GM10248 (cell line): ENCODE measurements around the gene SLC39A13.

Experiments used
- CTCF ChIA-PET: fragments of 300-600 bp; sonication (Branson Sonifier 250); formaldehyde crosslinking; extraction: SDS; loops from one replicate; lab custom pipeline; 2021; ENCODE audit warnings: antibody characterized with exemption; lab: Yijun Ruan, JAX
- POLR2A ChIA-PET: fragments of 350-650 bp; sonication (Branson Sonifier 250); formaldehyde crosslinking; extraction: SDS; loops from one replicate; lab custom pipeline; 2020; ENCODE audit warnings: antibody characterized with exemption; lab: Yijun Ruan, JAX
- DNase-seq: peaks from one replicate; pipeline ENCODE4 v3.0.0; 2012; ENCODE audit errors: extremely low spot score
- TF ChIP-seq, protein P1 (sequence below): IDR thresholded peaks from 2 replicates; pipeline ENCODE4 v1.5.1; 2012; ENCODE audit warnings: mild to moderate bottlenecking, low read depth; ENCODE audit errors: extremely low read depth, missing control alignments, control extremely low read depth

SLC39A13 gene

DNA sequence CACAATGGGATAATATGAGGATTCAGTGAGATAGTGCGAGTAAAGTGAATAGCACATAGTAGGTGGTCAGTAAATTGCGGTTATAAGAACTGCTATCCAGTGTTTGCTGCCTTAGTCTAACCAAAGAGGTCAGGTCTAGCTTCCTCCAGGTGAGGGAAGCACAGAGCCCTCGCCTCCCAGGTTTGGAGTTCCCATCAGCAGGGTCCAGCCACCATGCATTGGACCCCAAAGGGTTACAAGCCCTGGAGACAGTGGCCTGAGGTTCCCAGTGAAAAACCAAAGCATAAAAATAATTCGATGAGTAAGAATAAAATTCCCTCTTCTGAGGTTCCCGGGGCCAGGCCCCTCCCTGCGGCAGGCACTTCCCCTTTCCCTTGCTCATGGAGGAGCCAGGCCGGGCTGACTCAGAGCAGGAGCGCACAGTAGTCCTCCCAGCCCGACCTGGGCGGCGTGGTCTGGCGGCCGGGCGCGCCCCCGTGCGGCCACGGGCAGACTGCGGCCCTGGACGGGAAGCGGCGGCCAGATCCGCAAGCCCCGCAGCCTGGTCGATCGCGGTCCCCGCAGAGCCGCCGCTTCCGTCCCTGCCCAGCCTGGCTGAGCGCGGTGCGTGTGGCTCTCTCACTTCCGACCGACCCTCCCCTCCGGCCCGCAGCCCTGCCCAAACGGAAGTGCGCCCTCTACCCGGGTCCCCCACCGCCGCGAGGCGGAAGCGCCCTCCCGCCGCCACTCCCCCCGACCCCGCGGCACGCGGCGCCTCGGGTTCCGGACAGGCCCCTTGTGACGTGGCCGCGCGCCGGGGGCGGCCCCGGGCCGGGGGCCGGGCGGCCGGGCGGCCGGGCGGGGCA, at the start of gene SLC39A13:
SLC39A13 (plus strand) TSS at position 845 of the 845 bp plus-strand sequence. CDS start 1,505 bp downstream, outside the sequence.
- POLR2A ChIA-PET: interaction anchor here (0.5 kb wide), 2 partner anchors 41 to 201 kb away, joined by 3 to 4 read pairs; no protein-coding TSS in a partner anchor
- DNase-seq: peak; percentile 97
- TF ChIP-seq, protein P1, sequence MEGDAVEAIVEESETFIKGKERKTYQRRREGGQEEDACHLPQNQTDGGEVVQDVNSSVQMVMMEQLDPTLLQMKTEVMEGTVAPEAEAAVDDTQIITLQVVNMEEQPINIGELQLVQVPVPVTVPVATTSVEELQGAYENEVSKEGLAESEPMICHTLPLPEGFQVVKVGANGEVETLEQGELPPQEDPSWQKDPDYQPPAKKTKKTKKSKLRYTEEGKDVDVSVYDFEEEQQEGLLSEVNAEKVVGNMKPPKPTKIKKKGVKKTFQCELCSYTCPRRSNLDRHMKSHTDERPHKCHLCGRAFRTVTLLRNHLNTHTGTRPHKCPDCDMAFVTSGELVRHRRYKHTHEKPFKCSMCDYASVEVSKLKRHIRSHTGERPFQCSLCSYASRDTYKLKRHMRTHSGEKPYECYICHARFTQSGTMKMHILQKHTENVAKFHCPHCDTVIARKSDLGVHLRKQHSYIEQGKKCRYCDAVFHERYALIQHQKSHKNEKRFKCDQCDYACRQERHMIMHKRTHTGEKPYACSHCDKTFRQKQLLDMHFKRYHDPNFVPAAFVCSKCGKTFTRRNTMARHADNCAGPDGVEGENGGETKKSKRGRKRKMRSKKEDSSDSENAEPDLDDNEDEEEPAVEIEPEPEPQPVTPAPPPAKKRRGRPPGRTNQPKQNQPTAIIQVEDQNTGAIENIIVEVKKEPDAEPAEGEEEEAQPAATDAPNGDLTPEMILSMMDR: peak; percentile 98
- CTCF ChIA-PET: interaction anchor here (0.6 to 8.6 kb wide), 17 partner anchors 9 to 231 kb away, joined by 3 to 92 read pairs (median 3); partner anchors contain the start of gene ARFGAP2

GRCh38 chr11:47358731-47359051, 49.7 kb upstream of the SLC39A13 start:
- DNase-seq: no peak
- CTCF ChIA-PET: interaction anchor here (1.3 to 2.8 kb wide), 2 partner anchors 9 to 14 kb away, joined by 3 to 18 read pairs; no protein-coding TSS in a partner anchor
- POLR2A ChIA-PET: interaction anchor here (0.6 kb wide), 1 partner anchor 53 kb away, joined by 3 read pairs; no protein-coding TSS in a partner anchor
- TF ChIP-seq, protein P1: no peak

DNA sequence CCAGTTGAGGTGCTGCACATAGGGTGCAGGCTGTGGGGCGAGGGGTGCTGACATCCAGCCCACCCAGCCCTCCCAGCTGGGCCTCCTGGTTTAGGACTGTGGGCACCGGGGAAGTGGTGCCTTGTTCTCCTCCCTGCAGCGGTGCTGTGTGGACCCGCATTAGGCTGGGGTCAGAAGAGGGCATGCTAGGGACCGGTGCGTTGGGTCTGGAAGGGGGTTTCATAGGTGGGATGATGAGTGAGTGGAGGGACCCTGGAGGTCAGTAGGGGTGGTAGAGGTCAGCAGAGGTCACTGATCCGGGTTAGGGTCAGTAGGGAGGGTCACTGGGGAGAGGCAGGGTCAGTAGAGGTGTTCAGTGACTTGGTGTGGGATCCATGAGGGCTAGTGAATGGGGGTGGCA, 49.2 kb upstream of the SLC39A13 start:
- TF ChIP-seq, protein P1: no peak
- POLR2A ChIA-PET: no interaction called here
- CTCF ChIA-PET: interaction anchor here (1.3 to 2.8 kb wide), 3 partner anchors 9 to 14 kb away, joined by 3 to 18 read pairs (median 3); no protein-coding TSS in a partner anchor
- no peak for DNase-seq

GRCh38 chr11:47359586-47359985, 48.8 kb upstream of the SLC39A13 start:
- TF ChIP-seq, protein P1: no peak

GRCh38 chr11:47360341-47360740, 48.0 kb upstream of the SLC39A13 start:
- no peak for DNase-seq
- ChIA-PET CTCF (interaction anchor here (0.8 to 2.8 kb wide), 3 partner anchors 9 to 51 kb away, joined by 3 to 18 read pairs (median 3); no protein-coding TSS in a partner anchor), POLR2A (no interaction called here)
- TF ChIP-seq, protein P1: no peak

More at GRCh38 chr11:47359586-47359985, 48.8 kb upstream of the SLC39A13 start:
- CTCF ChIA-PET: interaction anchor here (0.8 to 2.8 kb wide), 4 partner anchors 10 to 52 kb away, joined by 3 to 18 read pairs (median 3); no protein-coding TSS in a partner anchor
- no peak for DNase-seq
- POLR2A ChIA-PET: no interaction called here

- TF ChIP-seq, protein P1: no peak
- DNase-seq: no peak
- ChIA-PET CTCF (no interaction called here), POLR2A (no interaction called here)
Measured at GRCh38 chr11:47361419-47361818, 47.0 kb upstream of the SLC39A13 start.
